GM12878 (cell line): ENCODE results near the gene SP110. TPM values are rescaled to one million over a fixed set of nuclear protein-coding genes. Genes with fewer than 3 reads are reported as not detected.

ENCODE experiments used
- BHLHE40 ChIP-seq, 2 experiments: fragments of 450-650 bp in 1 of 2; IDR thresholded peaks; 2 replicates each; pipeline ENCODE4 v1.6.1; 2011 to 2017; ENCODE audit warnings: low read depth in 2 of 2, borderline replicate concordance in 1 of 2, improper control_type of control experiment in 1 of 2, low read length in 1 of 2, mild to moderate bottlenecking in 1 of 2
- BRCA1 ChIP-seq: IDR thresholded peaks from 2 replicates; pipeline ENCODE4 v1.6.1; 2011; ENCODE audit warnings: low read depth, low read length, improper control_type of control experiment
- CHD2 ChIP-seq: IDR thresholded peaks from 2 replicates; pipeline ENCODE4 v1.6.1; 2011; ENCODE audit warnings: low read depth, low read length, improper control_type of control experiment, borderline replicate concordance
- IKZF2 ChIP-seq, 2 experiments: fragments of 450-650 bp; IDR thresholded peaks; 2 replicates each; pipeline ENCODE4 v1.6.1; 2017; ENCODE audit warnings: mild to moderate bottlenecking in 2 of 2, moderate library complexity in 2 of 2
- IRF4 ChIP-seq: IDR thresholded peaks from 2 replicates; pipeline ENCODE4 v1.6.1; 2011; ENCODE audit warnings: low read depth, low read length
- KLF5 ChIP-seq: fragments of 450-650 bp; IDR thresholded peaks from 2 replicates; pipeline ENCODE4 v1.6.1; 2014; ENCODE audit warnings: mild to moderate bottlenecking; ENCODE audit not compliant: partially characterized antibody
- MTA3 ChIP-seq: IDR thresholded peaks from 2 replicates; pipeline ENCODE4 v1.6.1; 2012; ENCODE audit warnings: low read length, inconsistent platforms, borderline replicate concordance
- NFYA ChIP-seq: IDR thresholded peaks from 2 replicates; pipeline ENCODE4 v1.6.1; 2011; ENCODE audit warnings: low read depth, mild to moderate bottlenecking, low read length, improper control_type of control experiment, borderline replicate concordance
- PAX8 ChIP-seq: fragments of 450-650 bp; IDR thresholded peaks from 2 replicates; pipeline ENCODE4 v1.6.1; 2017; ENCODE audit warnings: mild to moderate bottlenecking, moderate library complexity
- POLR2AphosphoS5 ChIP-seq: IDR thresholded peaks from 2 replicates; pipeline ENCODE4 v1.6.1; 2011; ENCODE audit warnings: mild to moderate bottlenecking, low read length, inconsistent platforms
- RCOR1 ChIP-seq: conservative IDR thresholded peaks from 2 replicates; pipeline ENCODE4 v1.6.1; 2012; ENCODE audit warnings: low read depth, low read length, improper control_type of control experiment
- SMAD1 ChIP-seq: fragments of 450-650 bp; IDR thresholded peaks from 2 replicates; pipeline ENCODE4 v1.6.1; 2018; ENCODE audit warnings: mild to moderate bottlenecking, low read depth; ENCODE audit not compliant: partially characterized antibody
- SPI1 ChIP-seq: IDR thresholded peaks from 2 replicates; pipeline ENCODE4 v1.6.1; 2011; ENCODE audit warnings: low read depth, mild to moderate bottlenecking, low read length, moderate library complexity, borderline replicate concordance; ENCODE audit not compliant: insufficient read depth
- SUZ12 ChIP-seq: fragments of 200-600 bp; sonication (generic); IDR thresholded peaks from one replicate; pipeline ENCODE4 v1.6.1; 2018; ENCODE audit warnings: antibody characterized with exemption, mild to moderate bottlenecking; ENCODE audit not compliant: unreplicated experiment
- TBL1XR1 ChIP-seq: IDR thresholded peaks from 2 replicates; pipeline ENCODE4 v1.6.1; 2012; ENCODE audit warnings: low read depth, low read length, improper control_type of control experiment
- TCF12 ChIP-seq: IDR thresholded peaks from 2 replicates; pipeline ENCODE4 v1.6.1; 2011; ENCODE audit warnings: low read depth, mild to moderate bottlenecking, low read length
- YY1 ChIP-seq: IDR thresholded peaks from 2 replicates; pipeline ENCODE4 v1.6.1; 2011; ENCODE audit warnings: low read depth, mild to moderate bottlenecking, low read length
- ZNF274 ChIP-seq: IDR thresholded peaks from one replicate; pipeline ENCODE4 v1.8.0; 2011; ENCODE audit not compliant: insufficient read length, insufficient read depth
- ZNF622 ChIP-seq: fragments of 450-650 bp; IDR thresholded peaks from 2 replicates; pipeline ENCODE4 v1.6.1; 2017; ENCODE audit warnings: mild to moderate bottlenecking, inconsistent platforms
- polyA plus RNA-seq, 11 experiments: library from polyadenylated mRNA; depleted of rRNA in 4 of 11; unstranded in 6 of 11; stranded (reverse) in 5 of 11; fragments of >200 nt; fragmentation: Nextera tagmentation in 4 of 11; fragmentation: Illumina TruSeq in 1 of 11; extraction: Ambion mirVana in 4 of 11; extraction: Trizol in 1 of 11; gene quantifications; 1 replicate in 1 of 11; 2 replicates in 10 of 11; pipeline versions ENCODE4 v1.2.1 to v1.2.3, GENCODE V29; 2011 to 2016; ENCODE audit warnings: inconsistent platforms in 2 of 11, missing spikeins in 2 of 11, low read depth in 1 of 11
- total RNA-seq, 4 experiments: library from RNA; depleted of rRNA in 3 of 4; stranded (reverse); fragments of >200 nt in 3 of 4; fragmentation: Illumina TruSeq in 1 of 4; extraction: Trizol in 1 of 4; gene quantifications; 2 replicates each; pipeline versions ENCODE4 v1.2.1 to v1.2.3, GENCODE V29; 2013 to 2021
- TF ChIP-seq, protein P1 (sequence below): fragments of 450-650 bp; IDR thresholded peaks from 2 replicates; pipeline ENCODE4 v1.6.1; 2017; ENCODE audit warnings: mild to moderate bottlenecking, moderate library complexity
- TF ChIP-seq, protein P2 (sequence below): fragments of 450-650 bp; IDR thresholded peaks from 2 replicates; pipeline ENCODE4 v1.6.1; 2016; ENCODE audit warnings: mild to moderate bottlenecking
- TF ChIP-seq, protein P3 (sequence below): fragments of 450-650 bp; IDR thresholded peaks from 2 replicates; pipeline ENCODE4 v1.6.1; 2018; ENCODE audit warnings: borderline replicate concordance, mild to moderate bottlenecking; ENCODE audit not compliant: partially characterized antibody
- TF ChIP-seq, protein P4 (sequence below): IDR thresholded peaks from 2 replicates; pipeline ENCODE4 v1.6.1; 2012; ENCODE audit warnings: low read depth, low read length, improper control_type of control experiment

Gene SP110
- total and polyA plus RNA-seq, 10 of the 15 experiments (the other 5 are each of a cell fraction or from before 2014, with no cell fraction given): 81.2 to 149 (median 100) TPM

DNA sequence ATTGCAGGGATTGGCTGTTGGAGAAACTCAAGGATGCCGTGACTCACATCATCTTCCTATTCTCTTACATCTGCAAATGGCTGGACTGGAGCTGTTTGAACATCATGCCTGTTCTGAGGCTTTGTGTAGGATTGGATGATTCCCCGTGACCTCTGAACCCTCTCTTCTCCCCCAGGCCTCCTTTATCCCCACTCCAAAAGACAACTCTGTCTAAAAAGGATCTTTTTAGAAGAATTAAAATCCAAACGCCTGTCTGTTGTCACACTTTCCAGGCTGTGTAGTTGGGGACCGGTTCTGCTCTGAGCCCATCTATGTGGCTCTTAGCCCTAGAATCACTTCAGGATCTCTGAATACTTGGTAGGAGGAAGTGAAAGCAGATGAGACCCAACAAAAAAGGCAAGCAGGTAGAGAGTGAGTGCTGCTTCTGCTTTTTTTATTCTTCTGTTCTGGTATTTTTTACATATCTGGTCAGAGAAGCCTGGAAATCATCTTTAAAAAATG, 6.3 kb upstream of the SP110 start (continued):
- TF ChIP-seq, protein P1, sequence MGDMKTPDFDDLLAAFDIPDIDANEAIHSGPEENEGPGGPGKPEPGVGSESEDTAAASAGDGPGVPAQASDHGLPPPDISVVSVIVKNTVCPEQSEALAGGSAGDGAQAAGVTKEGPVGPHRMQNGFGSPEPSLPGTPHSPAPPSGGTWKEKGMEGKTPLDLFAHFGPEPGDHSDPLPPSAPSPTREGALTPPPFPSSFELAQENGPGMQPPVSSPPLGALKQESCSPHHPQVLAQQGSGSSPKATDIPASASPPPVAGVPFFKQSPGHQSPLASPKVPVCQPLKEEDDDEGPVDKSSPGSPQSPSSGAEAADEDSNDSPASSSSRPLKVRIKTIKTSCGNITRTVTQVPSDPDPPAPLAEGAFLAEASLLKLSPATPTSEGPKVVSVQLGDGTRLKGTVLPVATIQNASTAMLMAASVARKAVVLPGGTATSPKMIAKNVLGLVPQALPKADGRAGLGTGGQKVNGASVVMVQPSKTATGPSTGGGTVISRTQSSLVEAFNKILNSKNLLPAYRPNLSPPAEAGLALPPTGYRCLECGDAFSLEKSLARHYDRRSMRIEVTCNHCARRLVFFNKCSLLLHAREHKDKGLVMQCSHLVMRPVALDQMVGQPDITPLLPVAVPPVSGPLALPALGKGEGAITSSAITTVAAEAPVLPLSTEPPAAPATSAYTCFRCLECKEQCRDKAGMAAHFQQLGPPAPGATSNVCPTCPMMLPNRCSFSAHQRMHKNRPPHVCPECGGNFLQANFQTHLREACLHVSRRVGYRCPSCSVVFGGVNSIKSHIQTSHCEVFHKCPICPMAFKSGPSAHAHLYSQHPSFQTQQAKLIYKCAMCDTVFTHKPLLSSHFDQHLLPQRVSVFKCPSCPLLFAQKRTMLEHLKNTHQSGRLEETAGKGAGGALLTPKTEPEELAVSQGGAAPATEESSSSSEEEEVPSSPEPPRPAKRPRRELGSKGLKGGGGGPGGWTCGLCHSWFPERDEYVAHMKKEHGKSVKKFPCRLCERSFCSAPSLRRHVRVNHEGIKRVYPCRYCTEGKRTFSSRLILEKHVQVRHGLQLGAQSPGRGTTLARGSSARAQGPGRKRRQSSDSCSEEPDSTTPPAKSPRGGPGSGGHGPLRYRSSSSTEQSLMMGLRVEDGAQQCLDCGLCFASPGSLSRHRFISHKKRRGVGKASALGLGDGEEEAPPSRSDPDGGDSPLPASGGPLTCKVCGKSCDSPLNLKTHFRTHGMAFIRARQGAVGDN: peak; percentile 39
- peak; percentile 41 to 64 for TF ChIP-seq IKZF2 (IDR thresholded peaks at IDR 0.05)
- peak; percentile 39; the same call in 1 of the 2 replicates for TF ChIP-seq MTA3
- TF ChIP-seq NFYA: no peak
- TF ChIP-seq BRCA1: no peak
- no peak for TF ChIP-seq TCF12
- no peak for TF ChIP-seq ZNF274
- no peak for TF ChIP-seq YY1
- TF ChIP-seq, protein P2, sequence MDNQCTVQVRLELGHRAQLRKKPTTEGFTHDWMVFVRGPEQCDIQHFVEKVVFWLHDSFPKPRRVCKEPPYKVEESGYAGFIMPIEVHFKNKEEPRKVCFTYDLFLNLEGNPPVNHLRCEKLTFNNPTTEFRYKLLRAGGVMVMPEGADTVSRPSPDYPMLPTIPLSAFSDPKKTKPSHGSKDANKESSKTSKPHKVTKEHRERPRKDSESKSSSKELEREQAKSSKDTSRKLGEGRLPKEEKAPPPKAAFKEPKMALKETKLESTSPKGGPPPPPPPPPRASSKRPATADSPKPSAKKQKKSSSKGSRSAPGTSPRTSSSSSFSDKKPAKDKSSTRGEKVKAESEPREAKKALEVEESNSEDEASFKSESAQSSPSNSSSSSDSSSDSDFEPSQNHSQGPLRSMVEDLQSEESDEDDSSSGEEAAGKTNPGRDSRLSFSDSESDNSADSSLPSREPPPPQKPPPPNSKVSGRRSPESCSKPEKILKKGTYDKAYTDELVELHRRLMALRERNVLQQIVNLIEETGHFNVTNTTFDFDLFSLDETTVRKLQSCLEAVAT: peak; percentile 48
- TF ChIP-seq BHLHE40 (IDR thresholded peaks at IDR 0.05; ENCODE audit: borderline replicate concordance in 1 of 2, low read depth in 2 of 2, low read length in 1 of 2): 0 out of 4 replicates have a peak, but pooled peaks of 1 of the 2 experiments have one; percentile 18
- TF ChIP-seq, protein P3, sequence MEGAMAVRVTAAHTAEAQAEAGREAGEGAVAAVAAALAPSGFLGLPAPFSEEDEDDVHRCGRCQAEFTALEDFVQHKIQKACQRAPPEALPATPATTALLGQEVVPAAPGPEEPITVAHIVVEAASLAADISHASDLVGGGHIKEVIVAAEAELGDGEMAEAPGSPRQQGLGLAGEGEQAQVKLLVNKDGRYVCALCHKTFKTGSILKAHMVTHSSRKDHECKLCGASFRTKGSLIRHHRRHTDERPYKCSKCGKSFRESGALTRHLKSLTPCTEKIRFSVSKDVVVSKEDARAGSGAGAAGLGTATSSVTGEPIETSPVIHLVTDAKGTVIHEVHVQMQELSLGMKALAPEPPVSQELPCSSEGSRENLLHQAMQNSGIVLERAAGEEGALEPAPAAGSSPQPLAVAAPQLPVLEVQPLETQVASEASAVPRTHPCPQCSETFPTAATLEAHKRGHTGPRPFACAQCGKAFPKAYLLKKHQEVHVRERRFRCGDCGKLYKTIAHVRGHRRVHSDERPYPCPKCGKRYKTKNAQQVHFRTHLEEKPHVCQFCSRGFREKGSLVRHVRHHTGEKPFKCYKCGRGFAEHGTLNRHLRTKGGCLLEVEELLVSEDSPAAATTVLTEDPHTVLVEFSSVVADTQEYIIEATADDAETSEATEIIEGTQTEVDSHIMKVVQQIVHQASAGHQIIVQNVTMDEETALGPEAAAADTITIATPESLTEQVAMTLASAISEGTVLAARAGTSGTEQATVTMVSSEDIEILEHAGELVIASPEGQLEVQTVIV: no peak
- no peak for TF ChIP-seq SUZ12
- TF ChIP-seq ZNF622: no peak
- TF ChIP-seq KLF5: no peak
- TF ChIP-seq CHD2: no peak
- TF ChIP-seq, protein P4, sequence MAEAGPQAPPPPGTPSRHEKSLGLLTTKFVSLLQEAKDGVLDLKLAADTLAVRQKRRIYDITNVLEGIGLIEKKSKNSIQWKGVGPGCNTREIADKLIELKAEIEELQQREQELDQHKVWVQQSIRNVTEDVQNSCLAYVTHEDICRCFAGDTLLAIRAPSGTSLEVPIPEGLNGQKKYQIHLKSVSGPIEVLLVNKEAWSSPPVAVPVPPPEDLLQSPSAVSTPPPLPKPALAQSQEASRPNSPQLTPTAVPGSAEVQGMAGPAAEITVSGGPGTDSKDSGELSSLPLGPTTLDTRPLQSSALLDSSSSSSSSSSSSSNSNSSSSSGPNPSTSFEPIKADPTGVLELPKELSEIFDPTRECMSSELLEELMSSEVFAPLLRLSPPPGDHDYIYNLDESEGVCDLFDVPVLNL: no peak
- no peak for TF ChIP-seq SMAD1
- peak; percentile 90 for TF ChIP-seq IRF4
- peak; percentile 99 for TF ChIP-seq SPI1
- TF ChIP-seq POLR2AphosphoS5: no peak; the same call in 1 of the 2 replicates
- no peak for TF ChIP-seq PAX8
- no peak for TF ChIP-seq TBL1XR1
- peak; percentile 90; the same call in 1 of the 2 replicates for TF ChIP-seq RCOR1
